B cell (primary cell): ENCODE results near the gene ITGB1BP1. TPM values are rescaled to one million over a fixed set of nuclear protein-coding genes. Genes with fewer than 3 reads are reported as not detected.

Experiments used
- ATAC-seq: fragments of 200-7000 bp; cut with Tn5 transposase; one replicate; pipeline ENCODE4 v1.10.0; 2021; ENCODE audit warnings: low read depth, mild to moderate bottlenecking, moderate number of reproducible peaks, moderate library complexity
- CTCF ChIA-PET: fragments of 350-600 bp; sonication (Branson Sonifier 250); formaldehyde crosslinking; loops from one replicate; lab custom pipeline; 2021; ENCODE audit warnings: antibody characterized with exemption, inconsistent platforms; lab: Charles Lee
- POLR2A ChIA-PET: fragments of 350-600 bp; sonication (Branson Sonifier 250); formaldehyde crosslinking; loops from one replicate; lab custom pipeline; 2021; ENCODE audit warnings: antibody characterized with exemption; lab: Charles Lee
- DNase-seq: peaks from one replicate; pipeline ENCODE4 v3.0.0; 2013
- H2AFZ ChIP-seq: 2 replicates; pipeline ENCODE4 v1.6.1; 2012; ENCODE audit warnings: mild to moderate bottlenecking, low read depth, low read length; ENCODE audit not compliant: insufficient read depth, poor library complexity, severe bottlenecking
- H3K27ac ChIP-seq, 2 donors: 1 replicate in 1 of 2; 2 replicates in 1 of 2; pipeline ENCODE4 v1.5.1; 2012 to 2013; ENCODE audit warnings: low read length in 2 of 2, mild to moderate bottlenecking in 2 of 2, moderate library complexity in 1 of 2
- H3K27me3 ChIP-seq, 4 experiments: fragments of 200-600 bp in 1 of 4; sonication (generic) in 1 of 4; replicated peaks in 1 of 4; 1 replicate in 2 of 4; 2 replicates in 2 of 4; pipeline versions ENCODE4 v1.6.1 to v1.7.0; 2013 to 2016; ENCODE audit warnings: low read length in 3 of 4, mild to moderate bottlenecking in 2 of 4, mixed read lengths in 1 of 4, moderate library complexity in 1 of 4; ENCODE audit not compliant: insufficient read depth in 4 of 4, control insufficient read depth in 3 of 4; ENCODE audit errors: control extremely low read depth in 1 of 4
- H3K36me3 ChIP-seq, 2 experiments: replicated peaks in 1 of 2; 1 replicate in 1 of 2; 2 replicates in 1 of 2; pipeline versions ENCODE4 v1.6.1 to v1.7.1; 2013; ENCODE audit warnings: low read length in 1 of 2; ENCODE audit not compliant: insufficient read depth in 2 of 2, control insufficient read depth in 1 of 2; ENCODE audit errors: control extremely low read depth in 1 of 2, extremely low read depth in 1 of 2
- H3K4me1 ChIP-seq, 2 donors: fragments of 200-600 bp in 1 of 2; sonication (generic) in 1 of 2; 1 replicate in 1 of 2; 2 replicates in 1 of 2; pipeline versions ENCODE4 v1.5.1 to v1.6.1; 2013 to 2017; ENCODE audit warnings: low read length in 2 of 2; ENCODE audit not compliant: control insufficient read depth in 2 of 2, insufficient read depth in 2 of 2
- H3K4me2 ChIP-seq: replicated peaks from 2 replicates; pipeline ENCODE3; 2012; ENCODE audit warnings: mild to moderate bottlenecking, low read depth, low read length; ENCODE audit not compliant: poor library complexity, severe bottlenecking
- H3K4me3 ChIP-seq, 5 experiments: fragments of 200-600 bp in 1 of 5; sonication (generic) in 1 of 5; 1 replicate in 3 of 5; 2 replicates in 2 of 5; pipeline versions ENCODE4 v1.5.1 to v1.7.0; 2011 to 2016; ENCODE audit warnings: low read length in 4 of 5, mild to moderate bottlenecking in 4 of 5, low read depth in 2 of 5, control low read depth in 1 of 5, moderate library complexity in 1 of 5; ENCODE audit not compliant: insufficient read depth in 1 of 5; ENCODE audit errors: control extremely low read depth in 1 of 5, extremely low read depth in 1 of 5
- H3K79me2 ChIP-seq: fragments of 200-600 bp; sonication (generic); one replicate; pipeline ENCODE4 v1.6.0; 2016; ENCODE audit warnings: low read length; ENCODE audit not compliant: control insufficient read depth, insufficient read depth
- H3K9ac ChIP-seq: fragments of 200-600 bp; sonication (generic); 2 replicates; pipeline ENCODE4 v1.6.1; 2017; ENCODE audit warnings: mild to moderate bottlenecking, low read length, moderate library complexity
- H3K9me3 ChIP-seq, 3 donors: one replicate each; pipeline versions ENCODE4 v1.6.1 to v1.7.1; 2013; ENCODE audit warnings: low read length in 2 of 3; ENCODE audit not compliant: control insufficient read depth in 2 of 3, insufficient read depth in 1 of 3; ENCODE audit errors: control extremely low read depth in 1 of 3
- H4K20me1 ChIP-seq: 2 replicates; pipeline ENCODE4 v1.6.0; 2012; ENCODE audit warnings: mild to moderate bottlenecking, low read length; ENCODE audit not compliant: insufficient read depth, control insufficient read depth, poor library complexity, severe bottlenecking
- H3K27ac Mint-ChIP-seq: one replicate; pipeline ENCODE4 v1.8.0; 2021; ENCODE audit warnings: mixed read lengths
- H3K27me3 Mint-ChIP-seq: one replicate; pipeline ENCODE4 v1.8.0; 2021; ENCODE audit warnings: mixed read lengths
- H3K4me1 Mint-ChIP-seq: one replicate; pipeline ENCODE4 v1.8.0; 2021; ENCODE audit warnings: mixed read lengths
- H3K4me3 Mint-ChIP-seq: one replicate; pipeline ENCODE4 v1.8.0; 2021; ENCODE audit warnings: mixed read lengths
- H3K9me3 Mint-ChIP-seq: one replicate; pipeline ENCODE4 v1.8.0; 2022; ENCODE audit warnings: mixed read lengths; ENCODE audit not compliant: insufficient read depth
- EZH2 ChIP-seq: IDR thresholded peaks from 2 replicates; pipeline ENCODE4 v1.6.1; 2012; ENCODE audit warnings: borderline replicate concordance, low read depth, mild to moderate bottlenecking, moderate library complexity, low read length; ENCODE audit not compliant: insufficient read depth, poor library complexity, severe bottlenecking
- WGBS: methylation state at CpG from one replicate; pipeline ENCODE4 v1.1.5; 2013; ENCODE audit warnings: missing lambda C conversion rate; ENCODE audit not compliant: insufficient coverage; 5-methylcytosine and 5-hydroxymethylcytosine counted together
- intact Hi-C: fragments of 100-400 bp; cut with micrococcal nuclease; formaldehyde crosslinking; loops from one replicate; pipeline ENCODE4 v1.10.0; 2022
- polyA plus RNA-seq: library from polyadenylated mRNA; depleted of rRNA; stranded (reverse); fragments of >200 nt; gene quantifications from 2 replicates; pipeline ENCODE4 v1.2.3, GENCODE V29; 2012
- total RNA-seq, 2 donors: library from RNA; stranded (reverse); fragments of 120-200 nt in 1 of 2; gene quantifications; 1 replicate in 1 of 2; 2 replicates in 1 of 2; pipeline versions ENCODE4 v1.2.3 to v1.2.4, GENCODE V29; 2013 to 2022
- TF ChIP-seq, protein P1 (sequence below): fragments of 200-600 bp; IDR thresholded peaks from one replicate; pipeline ENCODE4 v1.8.0; 2022; ENCODE audit warnings: antibody characterized with exemption, mild to moderate bottlenecking

ITGB1BP1 gene
- total and polyA plus RNA-seq, 2 donors (not counting 1 experiment from before 2014, with no cell fraction given), result 25.7 to 47.1 TPM

DNA sequence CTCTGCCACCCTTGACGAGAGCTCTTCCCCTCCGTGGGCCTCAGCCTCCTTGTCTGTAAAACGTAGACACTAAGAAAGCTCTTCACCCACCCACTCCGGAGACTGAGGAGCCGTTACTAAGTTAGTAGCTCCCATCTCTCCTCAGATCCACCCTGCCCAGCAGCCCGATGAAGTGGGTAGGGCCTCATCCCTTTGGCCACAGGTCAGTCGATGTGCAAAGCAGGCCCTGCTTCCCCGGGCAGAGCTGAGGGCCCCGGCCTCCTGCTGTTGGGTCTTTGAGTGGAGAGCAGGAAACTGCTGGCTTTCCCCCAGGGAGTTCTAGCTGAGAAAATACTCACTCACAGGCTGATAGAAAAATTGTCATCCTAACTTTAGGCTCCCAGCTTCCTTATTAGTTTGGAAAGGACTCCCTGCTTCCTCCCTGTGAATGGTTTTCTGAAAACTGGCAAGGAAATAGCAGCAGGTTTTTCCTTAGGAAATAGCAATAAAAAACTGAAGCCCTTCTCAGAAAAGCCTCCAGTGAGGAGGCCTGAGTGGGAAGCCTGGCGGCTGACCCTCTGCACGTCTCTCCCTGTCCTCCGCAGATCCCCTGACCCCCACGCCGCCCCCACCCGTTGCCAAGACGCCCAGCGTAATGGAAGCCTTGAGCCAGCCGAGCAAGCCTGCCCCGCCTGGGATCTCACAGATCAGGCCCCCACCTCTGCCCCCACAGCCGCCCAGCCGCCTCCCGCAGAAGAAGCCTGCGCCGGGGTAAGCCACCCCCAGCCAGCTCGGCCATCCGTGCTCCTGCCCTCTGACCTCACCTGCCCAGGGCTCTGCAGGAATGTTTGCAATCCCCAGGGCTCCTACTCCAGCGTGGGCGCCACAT is 30.2 kb downstream of the ITGB1BP1 start:
- no peak overlapping the region for H2AFZ ChIP-seq
- 79% methylated on average over 21 of the region's 28 CpGs for WGBS
- H3K9ac ChIP-seq, result no peak overlapping the region
- no peaks in the 10 kb centered on the region for H4K20me1 ChIP-seq
- no peak overlapping the region for H3K4me2 ChIP-seq
- no peaks in the 10 kb centered on the region for H3K9me3 Mint-ChIP-seq
- no peaks in the 10 kb centered on the region for H3K27me3 Mint-ChIP-seq
- H3K4me3 ChIP-seq, result no peak overlapping the region
- H3K79me2 ChIP-seq, result no peaks in the 10 kb centered on the region
- TF ChIP-seq, protein P1, sequence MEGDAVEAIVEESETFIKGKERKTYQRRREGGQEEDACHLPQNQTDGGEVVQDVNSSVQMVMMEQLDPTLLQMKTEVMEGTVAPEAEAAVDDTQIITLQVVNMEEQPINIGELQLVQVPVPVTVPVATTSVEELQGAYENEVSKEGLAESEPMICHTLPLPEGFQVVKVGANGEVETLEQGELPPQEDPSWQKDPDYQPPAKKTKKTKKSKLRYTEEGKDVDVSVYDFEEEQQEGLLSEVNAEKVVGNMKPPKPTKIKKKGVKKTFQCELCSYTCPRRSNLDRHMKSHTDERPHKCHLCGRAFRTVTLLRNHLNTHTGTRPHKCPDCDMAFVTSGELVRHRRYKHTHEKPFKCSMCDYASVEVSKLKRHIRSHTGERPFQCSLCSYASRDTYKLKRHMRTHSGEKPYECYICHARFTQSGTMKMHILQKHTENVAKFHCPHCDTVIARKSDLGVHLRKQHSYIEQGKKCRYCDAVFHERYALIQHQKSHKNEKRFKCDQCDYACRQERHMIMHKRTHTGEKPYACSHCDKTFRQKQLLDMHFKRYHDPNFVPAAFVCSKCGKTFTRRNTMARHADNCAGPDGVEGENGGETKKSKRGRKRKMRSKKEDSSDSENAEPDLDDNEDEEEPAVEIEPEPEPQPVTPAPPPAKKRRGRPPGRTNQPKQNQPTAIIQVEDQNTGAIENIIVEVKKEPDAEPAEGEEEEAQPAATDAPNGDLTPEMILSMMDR, result no peak
- no peak for TF ChIP-seq EZH2
- H3K27me3 ChIP-seq, result no peaks in the 10 kb centered on the region
- no peak overlapping the region for H3K27ac Mint-ChIP-seq
- H3K36me3 ChIP-seq, result no peaks in the 10 kb centered on the region
- ChIA-PET POLR2A (no interaction called here), CTCF (no interaction called here)
- no peaks in the 10 kb centered on the region for H3K4me1 Mint-ChIP-seq
- DNase-seq (no peak), ATAC-seq (no peak)
- H3K9me3 ChIP-seq, result no peaks in the 10 kb centered on the region
- no peaks in the 10 kb centered on the region for H3K4me1 ChIP-seq
- H3K4me3 Mint-ChIP-seq, result no peak overlapping the region
- no peak overlapping the region for H3K27ac ChIP-seq
- intact Hi-C loops, result no loop called here

DNA sequence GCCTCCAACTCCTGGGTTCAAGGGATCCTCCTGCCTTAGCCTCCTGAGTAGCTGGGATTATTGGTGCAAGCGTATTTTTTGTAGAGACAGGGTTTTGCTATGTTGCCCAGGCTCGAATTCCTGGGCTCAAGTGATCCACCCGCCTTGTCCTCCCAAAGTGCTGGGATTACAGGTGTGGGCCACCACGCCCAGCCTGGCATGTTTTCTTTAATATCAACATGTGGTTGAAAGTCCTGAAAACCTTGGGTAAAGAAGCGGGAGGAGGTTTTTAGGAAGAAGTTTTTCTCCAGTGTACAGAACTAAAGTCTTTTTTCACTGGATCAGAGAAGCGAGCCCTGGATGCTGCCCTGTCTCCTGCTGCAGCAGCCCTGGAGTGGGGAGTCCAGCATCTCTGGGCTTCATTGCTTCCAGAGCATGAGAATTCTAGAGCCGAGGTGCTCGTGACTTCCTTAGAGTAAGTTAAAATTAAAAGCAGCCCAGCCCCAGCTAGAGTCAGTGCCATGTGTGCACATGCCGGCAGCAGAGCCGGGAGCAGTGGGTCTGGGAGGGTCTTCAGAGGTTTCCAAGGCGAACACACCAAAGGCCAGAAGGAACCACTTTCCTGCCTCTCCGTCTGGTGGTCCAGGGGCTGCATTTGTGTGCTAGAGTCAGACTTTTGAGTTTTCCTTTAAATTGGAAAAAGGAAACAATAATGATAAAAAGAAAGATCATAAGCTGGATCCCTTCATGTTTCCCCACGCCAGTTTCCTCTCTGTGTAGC is 31.2 kb downstream of the ITGB1BP1 start:
- no peaks in the 10 kb centered on the region for H3K9me3 Mint-ChIP-seq
- H3K9me3 ChIP-seq, result no peaks in the 10 kb centered on the region
- H3K4me1 Mint-ChIP-seq, result no peaks in the 10 kb centered on the region
- H3K4me1 ChIP-seq, result no peaks in the 10 kb centered on the region
- no peak for DNase-seq
- H3K4me3 Mint-ChIP-seq, result no peak overlapping the region
- H3K4me2 ChIP-seq, result no peak overlapping the region
- TF ChIP-seq, protein P1, result no peak
- no peak for TF ChIP-seq EZH2
- H3K4me3 ChIP-seq, result no peak overlapping the region
- no peaks in the 10 kb centered on the region for H3K27me3 ChIP-seq
- no peaks in the 10 kb centered on the region for H3K27me3 Mint-ChIP-seq
- no peak overlapping the region for H3K27ac ChIP-seq
- no peaks in the 10 kb centered on the region for H4K20me1 ChIP-seq
- no peak for ATAC-seq
- H3K79me2 ChIP-seq, result no peaks in the 10 kb centered on the region
- ChIA-PET CTCF (no interaction called here), POLR2A (no interaction called here)
- H3K27ac Mint-ChIP-seq, result no peak overlapping the region
- H3K36me3 ChIP-seq, result no peaks in the 10 kb centered on the region
- intact Hi-C loops, result no loop called here
- no peak overlapping the region for H2AFZ ChIP-seq
- no peak overlapping the region for H3K9ac ChIP-seq
- WGBS, result 92% methylated on average over 7 of the region's 13 CpGs
